GM23338 (cell line): ENCODE measurements around the gene HSPA1A. TPM values are rescaled to one million over a fixed set of nuclear protein-coding genes. Genes with fewer than 3 reads are reported as not detected.
A peak's percentile ranks its signal among the peaks of the same experiment; 100 is the strongest.

Experiments used
- ATAC-seq: fragments of 200-7000 bp; cut with Tn5 transposase; 3 replicates; pipeline ENCODE4 v1.9.1; 2020
- DNase-seq: peaks from one replicate; pipeline ENCODE4 v3.0.0-alpha.2; 2015; ENCODE audit warnings: low spot score
- H2AFZ ChIP-seq: fragments of 200-600 bp; sonication (generic); 2 replicates; pipeline ENCODE4 v1.8.0; 2016; ENCODE audit warnings: antibody characterized with exemption, mild to moderate bottlenecking, moderate library complexity
- H3F3A ChIP-seq: fragments of 200-600 bp; sonication (generic); replicated peaks from 2 replicates; pipeline ENCODE4 v1.8.0; 2017; ENCODE audit warnings: antibody characterized with exemption, mixed run types, low read depth
- H3K27ac ChIP-seq: fragments of 200-600 bp; sonication (generic); 2 replicates; pipeline ENCODE4 v1.6.1; 2016; ENCODE audit warnings: low read depth
- H3K27me3 ChIP-seq: fragments of 200-600 bp; sonication (generic); 2 replicates; pipeline ENCODE4 v1.8.0; 2016; ENCODE audit warnings: mild to moderate bottlenecking, mixed run types, moderate library complexity; ENCODE audit not compliant: insufficient read depth
- H3K36me3 ChIP-seq: fragments of 200-600 bp; sonication (generic); 2 replicates; pipeline ENCODE4 v1.8.0; 2016; ENCODE audit warnings: mild to moderate bottlenecking; ENCODE audit not compliant: insufficient read depth
- H3K4me1 ChIP-seq: fragments of 200-600 bp; sonication (generic); 2 replicates; pipeline ENCODE4 v1.8.0; 2016; ENCODE audit warnings: mild to moderate bottlenecking, moderate library complexity; ENCODE audit not compliant: insufficient read depth
- H3K4me2 ChIP-seq: fragments of 200-600 bp; sonication (generic); 2 replicates; pipeline ENCODE4 v1.7.1; 2017; ENCODE audit warnings: mixed run types
- H3K4me3 ChIP-seq: fragments of 200-600 bp; sonication (generic); 2 replicates; pipeline ENCODE4 v1.6.1; 2016; ENCODE audit warnings: mixed run types
- H3K79me2 ChIP-seq: fragments of 200-600 bp; sonication (generic); replicated peaks from 2 replicates; pipeline ENCODE4 v1.8.0; 2017; ENCODE audit warnings: mild to moderate bottlenecking; ENCODE audit not compliant: insufficient read depth
- H3K9me2 ChIP-seq: fragments of 200-600 bp; sonication (generic); 2 replicates; pipeline ENCODE4 v1.8.0; 2017; ENCODE audit not compliant: insufficient read depth
- H4K20me1 ChIP-seq: fragments of 200-600 bp; sonication (generic); replicated peaks from 2 replicates; pipeline ENCODE4 v1.8.0; 2017; ENCODE audit warnings: mild to moderate bottlenecking; ENCODE audit not compliant: insufficient read depth
- H3K27ac Mint-ChIP-seq: 2 replicates; pipeline ENCODE4 v1.8.0; 2020; ENCODE audit warnings: inconsistent platforms, mild to moderate bottlenecking, moderate library complexity, mixed read lengths
- H3K27me3 Mint-ChIP-seq: 3 replicates; pipeline ENCODE4 v1.8.0; 2022; ENCODE audit warnings: low read depth, mild to moderate bottlenecking, moderate library complexity, mixed read lengths, inconsistent platforms; ENCODE audit not compliant: insufficient read depth, poor library complexity
- H3K36me3 Mint-ChIP-seq: 3 replicates; pipeline ENCODE4 v1.8.0; 2021; ENCODE audit warnings: low read depth, mild to moderate bottlenecking, inconsistent platforms, moderate library complexity, mixed read lengths
- H3K4me1 Mint-ChIP-seq: 3 replicates; pipeline ENCODE4 v1.8.0; 2020; ENCODE audit warnings: mild to moderate bottlenecking, inconsistent platforms, mixed read lengths
- H3K4me3 Mint-ChIP-seq: 3 replicates; pipeline ENCODE4 v1.8.0; 2021; ENCODE audit warnings: moderate library complexity, mild to moderate bottlenecking, inconsistent platforms, mixed read lengths
- H3K9me3 Mint-ChIP-seq: 3 replicates; pipeline ENCODE4 v1.8.0; 2020; ENCODE audit warnings: moderate library complexity, mild to moderate bottlenecking, inconsistent platforms, mixed read lengths
- CREB1 ChIP-seq: fragments of 250-450 bp; sonication (Bioruptor Pico); IDR thresholded peaks from 2 replicates; pipeline ENCODE4 v1.5.0; 2020; ENCODE audit warnings: low read depth, mild to moderate bottlenecking, moderate library complexity
- CTCF ChIP-seq, 2 experiments: fragments of 200-600 bp in 1 of 2; sonication (generic) in 1 of 2; conservative IDR thresholded peaks; 2 replicates each; pipeline versions ENCODE4 v1.5.1 to v1.6.1; 2016 to 2017; ENCODE audit warnings: antibody characterized with exemption in 2 of 2, low read depth in 2 of 2, mild to moderate bottlenecking in 2 of 2, moderate library complexity in 1 of 2
- ETS1 ChIP-seq: IDR thresholded peaks from 2 replicates; pipeline ENCODE4 v1.6.1; 2016; ENCODE audit warnings: antibody characterized with exemption
- EZH2 ChIP-seq: fragments of 200-600 bp; sonication (generic); IDR thresholded peaks from one replicate; pipeline ENCODE4 v1.8.0; 2017; ENCODE audit warnings: antibody characterized with exemption, mild to moderate bottlenecking, low read depth; ENCODE audit not compliant: unreplicated experiment
- EZH2phosphoT487 ChIP-seq: fragments of 200-600 bp; sonication (generic); IDR thresholded peaks from one replicate; pipeline ENCODE4 v1.8.1; 2018; ENCODE audit warnings: antibody characterized with exemption; ENCODE audit not compliant: unreplicated experiment
- JUNB ChIP-seq: IDR thresholded peaks from one replicate; pipeline ENCODE4 v1.6.1; 2016; ENCODE audit warnings: antibody characterized with exemption; ENCODE audit not compliant: unreplicated experiment
- NANOG ChIP-seq: IDR thresholded peaks from 2 replicates; pipeline ENCODE4 v1.6.1; 2016; ENCODE audit warnings: antibody characterized with exemption, borderline replicate concordance
- POLR2AphosphoS5 ChIP-seq: IDR thresholded peaks from 2 replicates; pipeline ENCODE4 v1.6.1; 2016; ENCODE audit warnings: antibody characterized with exemption, low read depth
- REST ChIP-seq: IDR thresholded peaks from one replicate; pipeline ENCODE4 v1.6.1; 2018; ENCODE audit warnings: antibody characterized with exemption; ENCODE audit not compliant: unreplicated experiment
- STAT1 ChIP-seq: IDR thresholded peaks from one replicate; pipeline ENCODE4 v1.6.1; 2016; ENCODE audit warnings: antibody characterized with exemption; ENCODE audit not compliant: unreplicated experiment
- ZNF114 ChIP-seq: fragments of 250-450 bp; sonication (Bioruptor Pico); IDR thresholded peaks from 2 replicates; pipeline ENCODE4 v1.5.0; 2020; ENCODE audit warnings: mild to moderate bottlenecking, moderate library complexity
- ZNF331 ChIP-seq: fragments of 250-450 bp; sonication (Bioruptor Pico); IDR thresholded peaks from 2 replicates; pipeline ENCODE4 v1.5.0; 2020; ENCODE audit warnings: low read depth, mild to moderate bottlenecking, moderate library complexity
- ZNF462 ChIP-seq: fragments of 250-450 bp; sonication (Bioruptor Pico); IDR thresholded peaks from 2 replicates; pipeline ENCODE4 v1.5.0; 2020; ENCODE audit warnings: mild to moderate bottlenecking, moderate library complexity
- polyA plus RNA-seq: library from polyadenylated mRNA; unstranded; fragments of >200 nt; fragmentation: Nextera tagmentation; extraction: Ambion mirVana; gene quantifications from 2 replicates; pipeline ENCODE4 v1.2.1, GENCODE V29; 2016
- total RNA-seq: library from RNA; depleted of rRNA; stranded (reverse); fragments of >200 nt; shearing (Covaris generic); gene quantifications from 2 replicates; pipeline ENCODE4 v1.2.3, GENCODE V29; 2014

Gene HSPA1A
- total and polyA plus RNA-seq, 2 experiments from 2014 or later: 36.1 to 57.1 TPM

- H3K36me3 ChIP-seq: no peaks in the 10 kb centered on the region; the same call in 1 of the 2 replicates
- H3K27me3 ChIP-seq: no peaks in the 10 kb centered on the region
- H3K4me2 ChIP-seq: peak within 1 kb of the TSS; percentile 97
- ATAC-seq (peak; percentile 93), DNase-seq (peak; percentile 98)
- H3F3A ChIP-seq: peaks cover 15% of the 10 kb centered on the region
- TF ChIP-seq EZH2phosphoT487 (no peak), CREB1 (CRISPR knock-in tag) (peak; percentile 96), JUNB (no peak), EZH2 (no peak), ZNF331 (CRISPR knock-in tag) (no peak), CTCF (conservative IDR thresholded peaks at IDR 0.05; ENCODE audit: low read depth in 2 of 2) (peak; percentile 30 to 45), ETS1 (peak; percentile 40; the same call in 1 of the 2 replicates), NANOG (no peak), REST (no peak), POLR2AphosphoS5 (peak; percentile 82), ZNF114 (CRISPR knock-in tag) (no peak), STAT1 (no peak), ZNF462 (no peak)
- Mint-ChIP-seq H3K27ac (peak within 1 kb of the TSS; percentile 93), H3K27me3 (peaks cover 9% of the 10 kb centered on the region), H3K36me3 (peaks cover 21% of the 10 kb centered on the region), H3K9me3 (no peaks in the 10 kb centered on the region), H3K4me3 (peak within 1 kb of the TSS; percentile 93), H3K4me1 (peaks cover 4% of the 10 kb centered on the region; the same call in 1 of the 3 replicates)
- H3K9me2 ChIP-seq: no peaks in the 10 kb centered on the region
- peaks cover 35% of the 10 kb centered on the region for H3K79me2 ChIP-seq
- peaks cover 7% of the 10 kb centered on the region; the same call in 1 of the 2 replicates for H3K4me1 ChIP-seq
- peak within 1 kb of the TSS; percentile 97 for H3K27ac ChIP-seq
- H3K4me3 ChIP-seq: peak within 1 kb of the TSS; percentile 96
- H4K20me1 ChIP-seq: no peaks in the 10 kb centered on the region
- peak within 1 kb of the TSS; percentile 96 for H2AFZ ChIP-seq
Observed at GRCh38 chr6:31806470-31807272, 8.7 kb upstream of the HSPA1A start, which contains the start of gene LSM2. Gene LSM2, minus strand, starts transcription at chr6:31806966. Its CDS starts 209 bp downstream, at chr6:31806757.
